HUES6 (cell line): Measurements from ENCODE around the gene ASMT.
"Not testable (repeated sequence)": the region's sequence is repeated elsewhere in the genome, so short reads cannot be mapped to it uniquely, and the experiment has no call there.

Source experiments
- H3K27ac ChIP-seq: 2 replicates; pipeline ENCODE4 v1.7.0; 2013; ENCODE audit warnings: low read depth, mild to moderate bottlenecking, low read length, inconsistent platforms
- H3K27me3 ChIP-seq: 2 replicates; pipeline ENCODE4 v1.6.1; 2013; ENCODE audit warnings: low read length; ENCODE audit not compliant: control insufficient read depth, insufficient read depth
- H3K36me3 ChIP-seq: 2 replicates; pipeline ENCODE4 v1.6.1; 2013; ENCODE audit warnings: low read length; ENCODE audit not compliant: control insufficient read depth, insufficient read depth
- H3K4me1 ChIP-seq: 2 replicates; pipeline ENCODE4 v1.6.1; 2013; ENCODE audit warnings: low read length; ENCODE audit not compliant: control insufficient read depth, insufficient read depth
- H3K4me3 ChIP-seq: 2 replicates; pipeline ENCODE4 v1.5.1; 2013; ENCODE audit warnings: low read depth, low read length
- H3K9ac ChIP-seq: one replicate; pipeline ENCODE4 v1.6.1; 2013; ENCODE audit warnings: mild to moderate bottlenecking, low read length
- H3K9me3 ChIP-seq: 2 replicates; pipeline ENCODE4 v1.6.1; 2013; ENCODE audit warnings: low read depth, low read length; ENCODE audit not compliant: control insufficient read depth, insufficient read depth

ASMT gene

GRCh38 chrX:1610166-1610565 is 4.7 kb upstream of the ASMT start:
- Histone ChIP-seq H3K27me3 (no peaks in the 10 kb centered on the region), H3K4me1 (peaks cover 3% of the 10 kb centered on the region), H3K27ac (no peak overlapping the region), H3K4me3 (no peak overlapping the region), H3K36me3 (no peaks in the 10 kb centered on the region), H3K9me3 (no peaks in the 10 kb centered on the region), H3K9ac (no peak overlapping the region)

DNA sequence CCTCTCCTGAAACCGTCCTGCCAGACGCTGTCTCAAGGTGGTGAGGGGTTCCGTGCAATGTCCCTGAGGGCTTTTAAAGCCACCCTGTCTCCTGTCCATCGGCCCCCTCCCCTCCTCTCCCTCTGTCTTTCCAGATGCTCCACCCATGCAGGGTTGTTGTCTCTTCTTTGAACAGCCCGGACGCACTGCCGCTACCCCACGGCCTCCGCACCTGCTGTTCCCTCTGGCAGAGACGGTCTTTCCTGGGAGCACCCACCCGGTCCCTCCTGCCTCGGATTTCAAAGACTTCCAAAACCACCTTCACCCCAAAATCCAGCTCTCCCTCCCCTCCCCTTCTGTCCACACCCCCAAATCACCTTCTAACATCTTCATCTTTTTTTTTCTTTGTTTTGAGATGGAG is 4.1 kb upstream of the ASMT start:
- Histone ChIP-seq H3K4me1 (peaks cover 4% of the 10 kb centered on the region), H3K27ac (no peak overlapping the region), H3K4me3 (no peak overlapping the region), H3K9ac (no peak overlapping the region), H3K9me3 (no peaks in the 10 kb centered on the region), H3K27me3 (no peaks in the 10 kb centered on the region), H3K36me3 (no peaks in the 10 kb centered on the region)

DNA sequence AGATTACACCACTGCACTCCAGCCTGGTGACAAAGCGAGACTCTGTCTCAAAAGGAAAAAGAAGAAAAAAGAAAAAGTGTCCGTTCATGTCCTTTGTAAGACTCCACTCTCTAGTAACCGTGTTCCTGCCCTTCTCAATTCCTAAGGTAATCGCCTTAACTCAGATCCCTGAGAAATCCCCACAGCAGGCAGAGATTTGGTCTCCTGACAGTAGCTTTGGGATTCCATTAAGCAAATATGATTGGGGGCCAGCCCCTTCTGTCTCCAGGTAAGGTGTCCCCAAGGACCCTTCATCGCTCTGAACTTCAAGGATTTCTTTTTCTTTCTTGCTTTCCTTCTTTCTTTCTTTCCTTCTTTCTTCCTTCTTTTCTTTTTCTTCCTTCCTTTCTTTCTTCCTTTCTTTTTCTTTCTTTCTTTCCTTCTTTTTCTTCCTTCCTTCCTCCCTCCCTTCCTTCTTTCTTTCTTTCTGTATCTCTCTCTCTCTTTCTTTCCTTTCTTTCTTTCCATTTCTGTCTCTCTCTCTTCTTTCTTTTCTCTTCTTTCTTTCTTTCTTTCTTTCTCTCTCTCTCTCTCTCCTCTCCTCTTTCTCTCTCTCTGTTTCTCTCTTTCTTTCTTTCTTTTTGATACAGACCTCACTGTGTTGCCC is 2.1 kb upstream of the ASMT start:
- Histone ChIP-seq H3K36me3 (no peaks in the 10 kb centered on the region), H3K9me3 (no peaks in the 10 kb centered on the region), H3K27me3 (no peaks in the 10 kb centered on the region), H3K4me1 (peaks cover 4% of the 10 kb centered on the region), H3K27ac (no peak overlapping the region), H3K9ac (no peak overlapping the region), H3K4me3 (no peak overlapping the region)

DNA sequence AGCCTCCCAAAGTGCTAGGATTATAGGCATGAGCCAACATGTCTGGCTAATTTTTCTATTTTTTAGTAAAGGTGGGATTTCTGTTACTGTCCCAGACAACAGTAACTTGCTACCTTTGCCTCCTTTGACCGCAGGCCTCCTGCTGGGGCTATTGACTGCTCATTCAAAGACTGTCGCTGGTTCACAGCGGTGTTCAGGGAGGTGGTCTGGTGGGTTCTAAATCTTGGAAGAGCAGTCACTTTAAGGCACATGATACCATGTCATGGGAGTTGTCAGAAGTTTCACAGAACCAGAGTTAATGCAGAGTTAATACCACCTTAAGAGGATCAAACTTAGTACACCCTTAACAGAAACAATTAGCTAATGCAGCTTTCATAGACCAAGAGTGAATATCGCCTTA is 3.8 kb downstream of the ASMT start:
- no peaks in the 10 kb centered on the region for H3K27me3 ChIP-seq
- H3K4me3 ChIP-seq, result no peak overlapping the region

GRCh38 chrX:1623691-1624090 is 8.8 kb downstream of the ASMT start:
- Histone ChIP-seq H3K9me3 (no peaks in the 10 kb centered on the region), H3K36me3 (no peaks in the 10 kb centered on the region), H3K4me3 (no peak overlapping the region), H3K27ac (no peak overlapping the region), H3K9ac (no peak overlapping the region), H3K4me1 (no peaks in the 10 kb centered on the region), H3K27me3 (no peaks in the 10 kb centered on the region)

More for the DNA sequence above, 3.8 kb downstream of the ASMT start:
- Histone ChIP-seq H3K9me3 (no peaks in the 10 kb centered on the region), H3K9ac (no peak overlapping the region), H3K36me3 (no peaks in the 10 kb centered on the region), H3K4me1 (peaks cover 4% of the 10 kb centered on the region), H3K27ac (no peak overlapping the region)

DNA sequence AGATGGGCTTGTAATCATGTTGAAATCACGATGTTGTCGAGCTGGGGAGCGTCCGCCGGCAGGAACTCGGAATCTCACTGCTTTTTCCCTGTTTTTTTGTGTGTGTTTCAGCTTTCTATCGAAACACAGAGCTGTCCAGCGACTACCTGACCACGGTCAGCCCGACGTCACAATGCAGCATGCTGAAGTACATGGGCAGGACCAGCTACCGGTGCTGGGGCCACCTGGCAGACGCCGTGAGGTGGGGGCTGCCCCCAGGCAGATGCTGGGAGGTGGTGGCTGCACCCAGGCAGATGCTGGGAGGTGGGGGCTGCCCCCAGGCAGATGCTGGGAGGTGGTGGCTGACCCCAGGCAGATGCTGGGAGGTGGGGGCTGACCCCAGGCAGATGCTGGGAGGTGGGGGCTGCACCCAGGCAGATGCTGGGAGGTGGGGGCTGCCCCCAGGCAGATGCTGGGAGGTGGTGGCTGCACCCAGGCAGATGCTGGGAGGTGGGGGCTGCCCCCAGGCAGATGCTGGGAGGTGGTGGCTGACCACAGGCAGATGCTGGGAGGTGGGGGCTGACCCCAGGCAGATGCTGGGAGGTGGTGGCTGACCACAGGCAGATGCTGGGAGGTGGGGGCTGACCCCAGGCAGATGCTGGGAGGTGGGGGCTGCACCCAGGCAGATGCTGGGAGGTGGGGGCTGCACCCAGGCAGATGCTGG is 9.4 kb downstream of the ASMT start:
- not testable (repeated sequence) for H3K36me3 ChIP-seq, H3K27me3 ChIP-seq, H3K27ac ChIP-seq, H3K9me3 ChIP-seq, H3K4me1 ChIP-seq, H3K9ac ChIP-seq, H3K4me3 ChIP-seq

DNA sequence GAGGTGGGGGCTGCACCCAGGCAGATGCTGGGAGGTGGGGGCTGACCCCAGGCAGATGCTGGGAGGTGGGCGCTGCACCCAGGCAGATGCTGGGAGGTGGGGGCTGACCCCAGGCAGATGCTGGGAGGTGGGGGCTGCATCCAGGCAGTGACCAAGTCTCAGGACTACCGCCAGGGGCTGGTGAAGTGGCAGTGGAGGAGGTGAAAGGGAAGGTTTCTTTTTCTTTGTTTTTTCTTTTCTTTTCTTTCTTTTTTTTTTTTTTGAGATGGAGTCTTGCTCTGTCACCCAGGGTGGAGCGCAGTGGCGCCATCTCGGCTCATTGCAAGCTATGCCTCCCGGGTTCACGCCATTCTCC is 10.0 kb downstream of the ASMT start:
- not testable (repeated sequence) for H3K36me3 ChIP-seq, H3K9ac ChIP-seq, H3K4me1 ChIP-seq, H3K27me3 ChIP-seq, H3K27ac ChIP-seq, H3K9me3 ChIP-seq, H3K4me3 ChIP-seq

DNA sequence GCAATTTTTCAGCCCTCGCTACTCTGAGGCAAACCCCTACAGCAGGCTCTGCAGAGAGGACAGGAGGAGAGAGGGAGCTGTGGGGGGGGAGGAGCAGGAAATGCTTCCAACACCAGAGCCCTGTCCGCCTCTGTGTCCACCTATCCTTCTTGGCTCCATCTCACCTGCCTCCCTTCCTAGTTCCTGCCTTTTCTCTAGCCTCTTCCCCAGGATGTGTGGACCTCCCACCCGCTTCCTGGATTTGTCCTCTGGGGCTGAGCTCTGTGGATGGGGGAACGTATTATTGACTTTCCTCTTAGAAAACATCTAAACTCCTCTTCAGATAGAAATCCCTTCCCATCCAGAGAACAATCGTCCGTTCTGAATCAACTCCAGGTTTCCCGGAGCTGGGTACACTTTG is 14.4 kb downstream of the ASMT start:
- Histone ChIP-seq H3K36me3 (no peaks in the 10 kb centered on the region), H3K27ac (no peak overlapping the region), H3K9ac (no peak overlapping the region), H3K4me1 (no peaks in the 10 kb centered on the region), H3K27me3 (no peaks in the 10 kb centered on the region), H3K9me3 (no peaks in the 10 kb centered on the region; the same call in 1 of the 2 replicates), H3K4me3 (no peak overlapping the region)

- H3K27ac ChIP-seq, result no peak overlapping the region
- no peaks in the 10 kb centered on the region for H3K27me3 ChIP-seq
- peaks cover 27% of the 10 kb centered on the region for H3K9me3 ChIP-seq
- no peak overlapping the region for H3K9ac ChIP-seq
- no peaks in the 10 kb centered on the region for H3K36me3 ChIP-seq
- no peak overlapping the region for H3K4me3 ChIP-seq
- H3K4me1 ChIP-seq, result peaks cover 3% of the 10 kb centered on the region; the same call in 1 of the 2 replicates
These were observed 31.1 kb downstream of the ASMT start for GRCh38 chrX:1646009-1646408.

- H3K27ac ChIP-seq, result peak overlapping the region; percentile 74; the same call in 1 of the 2 replicates
- no peaks in the 10 kb centered on the region for H3K27me3 ChIP-seq
- H3K9me3 ChIP-seq, result peaks cover 14% of the 10 kb centered on the region
- H3K36me3 ChIP-seq, result no peaks in the 10 kb centered on the region
- H3K9ac ChIP-seq, result peak overlapping the region; percentile 74
- peak overlapping the region; percentile 24; the same call in 1 of the 2 replicates for H3K4me3 ChIP-seq
- H3K4me1 ChIP-seq, result peaks cover 3% of the 10 kb centered on the region; the same call in 1 of the 2 replicates
These were observed 34.8 kb downstream of the ASMT start for GRCh38 chrX:1649621-1650020.

GRCh38 chrX:1652011-1652811 is 37.4 kb downstream of the ASMT start:
- not testable (repeated sequence) for H3K9ac ChIP-seq, H3K36me3 ChIP-seq, H3K27ac ChIP-seq, H3K4me1 ChIP-seq, H3K27me3 ChIP-seq, H3K9me3 ChIP-seq, H3K4me3 ChIP-seq
